Activated T-helper 9 cell treated with anti-CD3 and anti-CD28 coated beads, Interleukin-2, amount 50 U/mL, for 16 hours (primary cell): ENCODE data around the gene CAPN3.

ENCODE experiments used
- DNase-seq: peaks from one replicate; pipeline ENCODE4 v3.0.0-alpha.2; 2020; ENCODE audit warnings: low read depth

CAPN3 gene

GRCh38 chr15:42358141-42358540 lies 1.2 kb upstream of the CAPN3 start:
- DNase-seq: no peak

- no peak for DNase-seq
These were observed 684 bp downstream of the CAPN3 start for GRCh38 chr15:42359985-42360384.

DNA sequence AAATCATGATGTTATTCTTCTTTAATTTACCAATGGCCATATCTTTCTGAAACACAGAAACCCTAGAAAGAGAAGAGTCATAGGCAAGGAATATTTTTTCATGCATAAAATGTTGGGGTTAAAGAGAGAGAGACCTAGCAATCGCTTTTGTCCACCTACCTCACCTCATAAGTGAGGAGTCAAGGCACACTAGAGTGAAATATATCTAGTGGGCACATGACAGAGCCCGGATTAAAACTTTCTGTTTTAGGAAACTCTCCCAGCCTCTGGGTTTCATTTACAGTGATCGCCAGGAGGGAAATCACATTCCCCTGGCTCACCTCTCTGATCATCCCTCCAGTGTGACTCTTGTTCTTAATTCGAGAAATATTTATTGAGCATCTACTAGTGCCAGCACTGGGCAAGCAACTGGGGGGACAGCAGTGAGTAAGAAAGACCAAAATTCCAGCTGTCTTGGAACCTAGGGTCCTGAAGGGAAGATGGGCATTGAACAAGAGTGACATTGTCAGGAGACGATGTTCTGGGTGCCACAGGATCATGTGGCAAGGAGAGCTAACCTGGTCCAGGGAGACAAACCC lies 1.3 kb downstream of the CAPN3 start:
- DNase-seq: no peak

DNA sequence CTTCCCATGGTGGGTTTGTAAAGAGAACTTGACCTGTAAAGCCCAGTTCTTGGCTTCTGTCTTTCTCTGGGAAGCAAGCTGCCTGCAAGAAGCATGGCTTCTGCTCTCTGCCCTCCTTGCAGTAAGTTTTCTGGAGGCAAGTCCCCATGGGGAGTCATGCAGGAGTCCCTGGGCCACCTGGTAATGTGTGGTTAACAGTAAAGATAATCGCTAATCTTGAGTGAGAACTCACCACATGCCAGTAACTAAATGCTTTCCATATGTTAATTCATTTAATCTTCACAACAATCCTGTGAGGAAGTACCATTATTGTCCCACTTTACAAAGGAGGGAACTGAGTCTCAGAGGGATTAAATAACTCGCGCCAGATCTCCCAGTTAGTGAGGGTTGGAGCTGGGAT lies 4.2 kb downstream of the CAPN3 start:
- DNase-seq: no peak

DNA sequence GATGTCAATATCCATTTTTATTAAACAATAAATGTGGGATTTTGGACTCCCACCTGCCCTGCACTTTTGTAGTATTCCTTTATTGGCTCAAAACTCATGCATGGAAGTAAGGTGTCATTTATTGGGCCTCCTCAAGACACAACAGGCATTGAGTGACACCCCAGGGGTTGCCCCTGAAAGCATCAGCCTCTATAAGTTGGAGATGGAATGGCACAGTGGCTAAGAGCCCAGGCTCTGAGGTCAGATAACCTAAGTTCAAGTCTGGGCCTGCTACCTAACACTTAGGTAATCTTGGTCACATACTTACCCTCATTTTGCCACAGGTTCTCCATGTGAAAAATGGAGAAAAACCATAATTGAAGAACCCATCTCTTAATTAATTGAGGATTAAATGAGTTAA lies 4.6 kb downstream of the CAPN3 start:
- DNase-seq: no peak

DNA sequence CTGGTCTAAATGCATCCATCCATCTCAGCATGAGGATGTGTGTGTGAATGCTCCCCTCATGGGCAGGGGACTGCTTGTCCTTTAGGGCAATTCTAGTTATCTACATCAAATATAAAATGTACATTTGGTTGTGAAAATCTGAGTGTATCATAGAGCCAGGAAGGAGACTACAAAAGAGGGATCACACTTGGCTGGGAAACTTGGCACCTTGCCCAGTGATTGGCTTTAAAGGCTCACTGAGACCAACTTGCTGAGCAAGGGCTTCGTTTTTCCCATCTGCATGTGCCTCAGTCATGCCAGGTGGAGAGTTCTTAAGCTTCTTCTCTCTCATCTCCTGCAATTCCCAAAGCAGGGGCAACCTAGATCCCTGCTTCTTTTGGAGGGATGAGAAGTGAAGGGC lies 5.2 kb downstream of the CAPN3 start:
- DNase-seq: no peak

DNA sequence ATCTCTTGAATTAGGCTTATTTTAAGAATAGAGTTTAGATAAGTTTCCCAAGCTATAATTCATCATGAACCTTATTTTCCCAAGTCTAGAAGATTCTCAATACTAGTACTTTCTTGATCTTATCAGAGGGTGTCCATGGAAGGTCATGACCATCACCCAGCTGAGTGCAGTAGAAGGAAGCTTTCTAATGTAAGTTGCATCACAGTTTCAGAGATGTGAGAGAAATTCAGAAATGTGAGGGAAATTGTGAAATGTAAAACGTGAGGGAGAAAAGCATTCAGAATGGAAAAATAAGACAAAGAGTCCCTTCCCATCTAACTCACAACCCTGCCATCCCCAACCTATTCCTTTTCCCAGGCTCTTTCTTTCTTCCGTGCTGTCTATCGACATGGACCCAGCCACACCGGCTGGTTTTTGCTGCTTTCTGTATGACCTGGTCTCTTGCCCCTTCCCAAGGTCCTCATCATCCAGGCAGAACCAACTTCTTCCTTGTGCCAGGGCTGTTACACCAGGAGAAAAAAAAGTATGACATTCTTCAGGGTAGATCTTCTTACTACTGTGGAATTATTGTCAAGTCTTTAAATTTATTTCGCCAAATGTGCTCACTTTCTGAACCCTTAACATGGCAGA lies 6.7 kb downstream of the CAPN3 start:
- DNase-seq: no peak

- DNase-seq: no peak
These were observed 7.7 kb downstream of the CAPN3 start for GRCh38 chr15:42367041-42367440.

GRCh38 chr15:42368096-42368495 lies 8.8 kb downstream of the CAPN3 start:
- no peak for DNase-seq

GRCh38 chr15:42371096-42371495 lies 11.8 kb downstream of the CAPN3 start:
- DNase-seq: no peak

DNA sequence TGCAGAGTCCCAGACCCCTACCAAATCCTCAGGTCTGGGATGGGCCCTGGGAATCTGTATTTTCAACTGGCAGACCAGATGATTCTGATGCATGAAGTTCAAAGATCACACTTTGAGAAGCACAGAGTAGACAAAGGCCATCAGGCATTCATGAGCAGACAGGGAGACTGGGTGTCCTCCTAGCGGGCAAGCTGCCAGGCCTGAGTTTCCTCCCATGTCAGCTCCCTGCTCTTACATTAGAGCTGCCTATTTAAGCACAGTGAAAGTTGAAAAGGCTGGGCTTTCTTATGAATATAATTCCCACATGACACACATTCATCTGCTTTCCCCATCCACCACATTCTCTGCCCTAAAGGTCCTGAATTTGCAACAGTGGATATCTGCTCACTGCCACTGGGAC lies 14.0 kb downstream of the CAPN3 start:
- no peak for DNase-seq

DNA sequence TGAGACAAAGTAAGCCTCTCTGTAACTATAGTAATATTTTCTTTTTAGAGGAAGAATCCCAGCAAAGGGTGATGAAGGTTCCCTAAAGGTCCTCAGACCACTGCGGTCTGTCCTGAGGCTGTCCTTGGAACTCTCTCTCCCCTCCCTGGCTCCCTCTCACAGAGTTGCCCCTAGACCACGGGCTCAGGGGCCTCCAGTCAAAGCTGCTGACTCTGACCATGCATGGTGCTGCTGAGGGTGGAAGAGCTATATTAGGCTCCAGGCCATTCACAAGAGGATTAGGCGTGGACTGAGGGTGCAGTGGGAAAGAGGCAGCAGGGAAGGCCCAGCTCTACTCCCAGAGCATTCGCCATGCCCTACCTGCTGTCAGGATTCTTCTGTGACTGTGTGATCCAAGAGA lies 14.6 kb downstream of the CAPN3 start:
- DNase-seq: no peak

DNA sequence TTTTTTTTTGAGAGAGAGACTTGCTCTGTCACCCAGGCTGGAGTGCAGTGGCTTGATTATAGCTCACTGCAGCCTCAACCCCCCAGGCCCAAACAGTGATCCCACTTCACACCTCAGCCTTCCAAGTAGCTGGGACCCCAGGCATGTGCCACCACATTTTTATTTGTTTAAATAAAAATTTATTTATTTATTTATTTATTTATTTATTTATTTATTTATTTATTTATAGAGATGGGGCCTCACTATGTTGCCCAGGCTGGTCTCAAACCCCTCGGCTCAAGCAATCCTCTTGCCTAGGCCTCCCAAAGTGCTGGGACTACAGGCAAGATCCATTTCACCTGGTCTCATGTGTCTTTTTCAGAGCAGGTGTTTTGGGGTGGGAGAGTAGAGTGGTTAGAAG lies 15.5 kb downstream of the CAPN3 start:
- DNase-seq: no peak

- DNase-seq: no peak
These were observed 16.0 kb downstream of the CAPN3 start for GRCh38 chr15:42375252-42375651.

DNA sequence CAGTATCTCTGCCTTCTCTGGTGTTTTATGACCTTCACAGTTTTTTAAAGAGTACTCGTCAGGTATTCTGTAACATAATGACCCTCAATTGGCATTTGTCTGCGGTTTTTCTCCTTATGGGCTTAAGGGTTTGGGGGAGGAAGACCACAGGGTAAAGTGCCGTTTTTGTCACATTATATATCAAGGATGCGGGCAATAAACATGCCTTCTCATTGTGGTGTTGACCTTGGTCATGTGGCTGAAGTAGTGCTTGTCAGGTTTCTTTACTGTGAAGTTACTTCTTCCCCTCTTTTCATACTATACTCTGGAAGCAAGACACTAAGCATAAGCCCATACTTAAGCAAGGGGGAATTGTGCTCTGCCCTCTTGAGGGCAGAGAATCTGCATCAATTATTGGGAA lies 16.6 kb downstream of the CAPN3 start:
- no peak for DNase-seq

GRCh38 chr15:42378011-42378410 lies 18.7 kb downstream of the CAPN3 start:
- no peak for DNase-seq

DNA sequence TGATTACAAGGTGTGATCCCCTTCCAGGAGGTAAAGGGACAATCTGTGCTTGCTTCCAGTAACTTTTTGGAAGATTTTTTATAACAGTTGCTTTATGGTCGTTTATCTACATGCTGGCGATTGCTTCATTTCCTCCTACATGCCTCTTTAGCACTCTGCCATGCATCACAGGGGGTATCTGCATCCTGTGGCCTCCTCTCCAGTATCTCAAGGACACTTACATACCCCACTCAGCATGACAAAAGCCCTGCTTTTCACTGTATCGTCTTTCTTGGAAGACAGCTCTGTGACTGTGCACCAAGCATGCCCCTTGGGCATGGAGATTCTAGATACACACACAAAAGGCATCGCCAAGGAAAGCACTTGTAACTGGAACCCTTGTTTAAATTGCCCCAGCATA lies 25.3 kb downstream of the CAPN3 start:
- DNase-seq: no peak

DNA sequence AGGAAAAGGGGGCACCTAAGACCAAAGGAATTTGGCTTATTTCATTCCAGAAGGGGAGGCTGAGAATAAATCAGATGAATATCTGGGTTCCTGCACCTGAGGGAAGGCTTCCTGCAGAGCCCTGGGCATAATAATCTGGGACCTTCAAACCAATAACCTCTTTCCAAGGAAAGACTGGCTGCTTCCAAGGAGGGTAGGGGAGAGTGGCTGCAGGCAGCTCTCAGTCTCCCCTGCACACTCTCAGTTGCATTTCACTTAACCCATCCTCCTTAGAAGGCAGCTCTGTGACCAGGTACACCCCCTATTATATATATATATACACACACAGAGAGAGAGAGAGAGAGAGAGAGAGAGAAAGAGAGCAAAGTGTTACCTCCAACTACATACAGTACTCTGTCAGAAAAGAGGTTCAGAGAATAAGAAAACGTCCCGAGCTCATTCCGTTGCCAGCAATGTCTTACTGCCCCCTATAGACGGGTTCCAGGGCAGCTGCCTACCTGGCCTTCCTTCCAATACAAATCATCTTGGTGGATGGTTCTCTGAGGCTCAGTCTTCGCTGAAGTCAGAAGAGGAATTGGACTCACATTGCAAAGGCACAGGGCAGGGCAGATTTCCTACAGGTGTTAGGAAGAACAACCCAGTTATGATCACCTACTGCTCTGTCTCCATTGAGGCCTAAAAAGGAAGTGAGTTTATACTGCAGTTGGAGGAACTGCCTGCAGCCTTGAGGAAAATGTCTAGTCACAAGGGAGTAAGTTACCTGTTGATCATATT lies 26.1 kb downstream of the CAPN3 start:
- no peak for DNase-seq

- DNase-seq: no peak
These were observed 26.8 kb downstream of the CAPN3 start for GRCh38 chr15:42385980-42386700.

GRCh38 chr15:42387603-42388002 lies 28.3 kb downstream of the CAPN3 start:
- DNase-seq: no peak

- no peak for DNase-seq
These were observed 33.2 kb downstream of the CAPN3 start for GRCh38 chr15:42392309-42393024.

- no peak for DNase-seq
These were observed 34.8 kb downstream of the CAPN3 start for GRCh38 chr15:42394106-42394505.
